GM23338 (cell line): Measurements from ENCODE around the gene OR10A7. TPM values are rescaled to one million over a fixed set of nuclear protein-coding genes. Genes with fewer than 3 reads are reported as not detected.

ENCODE experiments used
- ATAC-seq: fragments of 200-7000 bp; cut with Tn5 transposase; 3 replicates; pipeline ENCODE4 v1.9.1; 2020
- DNase-seq: peaks from one replicate; pipeline ENCODE4 v3.0.0-alpha.2; 2015; ENCODE audit warnings: low spot score
- H2AFZ ChIP-seq: fragments of 200-600 bp; sonication (generic); 2 replicates; pipeline ENCODE4 v1.8.0; 2016; ENCODE audit warnings: antibody characterized with exemption, mild to moderate bottlenecking, moderate library complexity
- H3F3A ChIP-seq: fragments of 200-600 bp; sonication (generic); replicated peaks from 2 replicates; pipeline ENCODE4 v1.8.0; 2017; ENCODE audit warnings: antibody characterized with exemption, mixed run types, low read depth
- H3K27ac ChIP-seq: fragments of 200-600 bp; sonication (generic); 2 replicates; pipeline ENCODE4 v1.6.1; 2016; ENCODE audit warnings: low read depth
- H3K27me3 ChIP-seq: fragments of 200-600 bp; sonication (generic); 2 replicates; pipeline ENCODE4 v1.8.0; 2016; ENCODE audit warnings: mild to moderate bottlenecking, mixed run types, moderate library complexity; ENCODE audit not compliant: insufficient read depth
- H3K36me3 ChIP-seq: fragments of 200-600 bp; sonication (generic); 2 replicates; pipeline ENCODE4 v1.8.0; 2016; ENCODE audit warnings: mild to moderate bottlenecking; ENCODE audit not compliant: insufficient read depth
- H3K4me1 ChIP-seq: fragments of 200-600 bp; sonication (generic); 2 replicates; pipeline ENCODE4 v1.8.0; 2016; ENCODE audit warnings: mild to moderate bottlenecking, moderate library complexity; ENCODE audit not compliant: insufficient read depth
- H3K4me2 ChIP-seq: fragments of 200-600 bp; sonication (generic); 2 replicates; pipeline ENCODE4 v1.7.1; 2017; ENCODE audit warnings: mixed run types
- H3K4me3 ChIP-seq: fragments of 200-600 bp; sonication (generic); 2 replicates; pipeline ENCODE4 v1.6.1; 2016; ENCODE audit warnings: mixed run types
- H3K79me2 ChIP-seq: fragments of 200-600 bp; sonication (generic); replicated peaks from 2 replicates; pipeline ENCODE4 v1.8.0; 2017; ENCODE audit warnings: mild to moderate bottlenecking; ENCODE audit not compliant: insufficient read depth
- H3K9me2 ChIP-seq: fragments of 200-600 bp; sonication (generic); 2 replicates; pipeline ENCODE4 v1.8.0; 2017; ENCODE audit not compliant: insufficient read depth
- H4K20me1 ChIP-seq: fragments of 200-600 bp; sonication (generic); replicated peaks from 2 replicates; pipeline ENCODE4 v1.8.0; 2017; ENCODE audit warnings: mild to moderate bottlenecking; ENCODE audit not compliant: insufficient read depth
- H3K27ac Mint-ChIP-seq: 2 replicates; pipeline ENCODE4 v1.8.0; 2020; ENCODE audit warnings: inconsistent platforms, mild to moderate bottlenecking, moderate library complexity, mixed read lengths
- H3K27me3 Mint-ChIP-seq: 3 replicates; pipeline ENCODE4 v1.8.0; 2022; ENCODE audit warnings: low read depth, mild to moderate bottlenecking, moderate library complexity, mixed read lengths, inconsistent platforms; ENCODE audit not compliant: insufficient read depth, poor library complexity
- H3K36me3 Mint-ChIP-seq: 3 replicates; pipeline ENCODE4 v1.8.0; 2021; ENCODE audit warnings: low read depth, mild to moderate bottlenecking, inconsistent platforms, moderate library complexity, mixed read lengths
- H3K4me1 Mint-ChIP-seq: 3 replicates; pipeline ENCODE4 v1.8.0; 2020; ENCODE audit warnings: mild to moderate bottlenecking, inconsistent platforms, mixed read lengths
- H3K4me3 Mint-ChIP-seq: 3 replicates; pipeline ENCODE4 v1.8.0; 2021; ENCODE audit warnings: moderate library complexity, mild to moderate bottlenecking, inconsistent platforms, mixed read lengths
- H3K9me3 Mint-ChIP-seq: 3 replicates; pipeline ENCODE4 v1.8.0; 2020; ENCODE audit warnings: moderate library complexity, mild to moderate bottlenecking, inconsistent platforms, mixed read lengths
- CREB1 ChIP-seq: fragments of 250-450 bp; sonication (Bioruptor Pico); IDR thresholded peaks from 2 replicates; pipeline ENCODE4 v1.5.0; 2020; ENCODE audit warnings: low read depth, mild to moderate bottlenecking, moderate library complexity
- EZH2 ChIP-seq: fragments of 200-600 bp; sonication (generic); IDR thresholded peaks from one replicate; pipeline ENCODE4 v1.8.0; 2017; ENCODE audit warnings: antibody characterized with exemption, mild to moderate bottlenecking, low read depth; ENCODE audit not compliant: unreplicated experiment
- EZH2phosphoT487 ChIP-seq: fragments of 200-600 bp; sonication (generic); IDR thresholded peaks from one replicate; pipeline ENCODE4 v1.8.1; 2018; ENCODE audit warnings: antibody characterized with exemption; ENCODE audit not compliant: unreplicated experiment
- JUNB ChIP-seq: IDR thresholded peaks from one replicate; pipeline ENCODE4 v1.6.1; 2016; ENCODE audit warnings: antibody characterized with exemption; ENCODE audit not compliant: unreplicated experiment
- NANOG ChIP-seq: IDR thresholded peaks from 2 replicates; pipeline ENCODE4 v1.6.1; 2016; ENCODE audit warnings: antibody characterized with exemption, borderline replicate concordance
- POLR2AphosphoS5 ChIP-seq: IDR thresholded peaks from 2 replicates; pipeline ENCODE4 v1.6.1; 2016; ENCODE audit warnings: antibody characterized with exemption, low read depth
- STAT1 ChIP-seq: IDR thresholded peaks from one replicate; pipeline ENCODE4 v1.6.1; 2016; ENCODE audit warnings: antibody characterized with exemption; ENCODE audit not compliant: unreplicated experiment
- ZNF114 ChIP-seq: fragments of 250-450 bp; sonication (Bioruptor Pico); IDR thresholded peaks from 2 replicates; pipeline ENCODE4 v1.5.0; 2020; ENCODE audit warnings: mild to moderate bottlenecking, moderate library complexity
- ZNF331 ChIP-seq: fragments of 250-450 bp; sonication (Bioruptor Pico); IDR thresholded peaks from 2 replicates; pipeline ENCODE4 v1.5.0; 2020; ENCODE audit warnings: low read depth, mild to moderate bottlenecking, moderate library complexity
- long read RNA-seq: library from polyadenylated mRNA; unstranded; transcript quantifications from one replicate; pipeline ENCODE4 v2.0.0, GENCODE V29; 2020; ENCODE audit not compliant: unreplicated experiment
- polyA plus RNA-seq: library from polyadenylated mRNA; unstranded; fragments of >200 nt; fragmentation: Nextera tagmentation; extraction: Ambion mirVana; gene quantifications from 2 replicates; pipeline ENCODE4 v1.2.1, GENCODE V29; 2016
- total RNA-seq: library from RNA; depleted of rRNA; stranded (reverse); fragments of >200 nt; shearing (Covaris generic); gene quantifications from 2 replicates; pipeline ENCODE4 v1.2.3, GENCODE V29; 2014; rRNA removed
- TF ChIP-seq, protein P1 (sequence below): IDR thresholded peaks from one replicate; pipeline ENCODE4 v1.6.1; 2018; ENCODE audit warnings: antibody characterized with exemption; ENCODE audit not compliant: unreplicated experiment
- TF ChIP-seq, protein P2 (sequence below): fragments of 250-450 bp; sonication (Bioruptor Pico); IDR thresholded peaks from 2 replicates; pipeline ENCODE4 v1.5.0; 2020; ENCODE audit warnings: mild to moderate bottlenecking, moderate library complexity
- TF ChIP-seq, protein P3 (sequence below): IDR thresholded peaks from 2 replicates; pipeline ENCODE4 v1.6.1; 2016; ENCODE audit warnings: antibody characterized with exemption
- TF ChIP-seq, protein P4 (sequence below), 2 experiments: fragments of 200-600 bp in 1 of 2; sonication (generic) in 1 of 2; conservative IDR thresholded peaks; 2 replicates each; pipeline versions ENCODE4 v1.5.1 to v1.6.1; 2016 to 2017; ENCODE audit warnings: antibody characterized with exemption in 2 of 2, low read depth in 2 of 2, mild to moderate bottlenecking in 2 of 2, moderate library complexity in 1 of 2

Gene OR10A7, protein sequence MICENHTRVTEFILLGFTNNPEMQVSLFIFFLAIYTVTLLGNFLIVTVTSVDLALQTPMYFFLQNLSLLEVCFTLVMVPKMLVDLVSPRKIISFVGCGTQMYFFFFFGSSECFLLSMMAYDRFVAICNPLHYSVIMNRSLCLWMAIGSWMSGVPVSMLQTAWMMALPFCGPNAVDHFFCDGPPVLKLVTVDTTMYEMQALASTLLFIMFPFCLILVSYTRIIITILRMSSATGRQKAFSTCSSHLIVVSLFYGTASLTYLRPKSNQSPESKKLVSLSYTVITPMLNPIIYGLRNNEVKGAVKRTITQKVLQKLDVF
- total RNA-seq (not detected in 2 replicates), polyA plus RNA-seq (not detected in 2 replicates)
- long read RNA-seq: 0 reads

DNA sequence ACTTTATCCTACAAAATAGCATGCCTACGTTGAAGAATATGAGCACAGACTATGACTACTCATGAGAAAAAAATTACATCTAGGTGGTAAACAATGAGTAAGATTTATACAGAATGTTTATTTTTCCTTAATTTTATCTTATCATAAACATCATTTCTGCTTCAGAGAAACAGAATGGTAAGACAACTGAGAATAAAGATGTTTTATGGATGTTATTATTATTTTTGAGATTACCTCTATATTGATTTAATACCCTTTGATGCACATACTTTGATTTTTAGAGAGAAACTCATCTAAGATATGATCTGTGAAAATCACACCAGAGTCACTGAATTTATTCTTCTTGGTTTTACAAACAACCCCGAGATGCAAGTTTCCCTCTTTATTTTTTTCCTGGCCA, at the start of gene OR10A7:
Gene OR10A7, plus strand, starts transcription at position 301 of the 400 bp plus-strand sequence. Its CDS starts 0 bp downstream, at position 301.
- Mint-ChIP-seq H3K27me3 (no peaks in the 10 kb centered on the region), H3K9me3 (no peaks in the 10 kb centered on the region), H3K36me3 (no peaks in the 10 kb centered on the region), H3K4me3 (no peak within 1 kb of the TSS), H3K4me1 (no peaks in the 10 kb centered on the region), H3K27ac (no peak within 1 kb of the TSS)
- Histone ChIP-seq H3K27me3 (no peaks in the 10 kb centered on the region), H3K9me2 (peaks cover 10% of the 10 kb centered on the region; the same call in 1 of the 2 replicates), H3F3A (no peaks in the 10 kb centered on the region), H4K20me1 (no peaks in the 10 kb centered on the region), H3K4me3 (no peak within 1 kb of the TSS), H3K36me3 (no peaks in the 10 kb centered on the region), H3K4me1 (no peaks in the 10 kb centered on the region), H3K79me2 (no peaks in the 10 kb centered on the region), H3K4me2 (no peak within 1 kb of the TSS), H3K27ac (no peak within 1 kb of the TSS), H2AFZ (peak within 1 kb of the TSS; percentile 23; the same call in 1 of the 2 replicates)
- DNase-seq (no peak), ATAC-seq (no peak)
- TF ChIP-seq EZH2 (no peak), ZNF114 (CRISPR knock-in tag) (no peak), STAT1 (no peak), EZH2phosphoT487 (no peak), NANOG (no peak), CREB1 (CRISPR knock-in tag) (no peak), ZNF331 (CRISPR knock-in tag) (no peak), POLR2AphosphoS5 (no peak), JUNB (no peak)
- TF ChIP-seq, protein P1, sequence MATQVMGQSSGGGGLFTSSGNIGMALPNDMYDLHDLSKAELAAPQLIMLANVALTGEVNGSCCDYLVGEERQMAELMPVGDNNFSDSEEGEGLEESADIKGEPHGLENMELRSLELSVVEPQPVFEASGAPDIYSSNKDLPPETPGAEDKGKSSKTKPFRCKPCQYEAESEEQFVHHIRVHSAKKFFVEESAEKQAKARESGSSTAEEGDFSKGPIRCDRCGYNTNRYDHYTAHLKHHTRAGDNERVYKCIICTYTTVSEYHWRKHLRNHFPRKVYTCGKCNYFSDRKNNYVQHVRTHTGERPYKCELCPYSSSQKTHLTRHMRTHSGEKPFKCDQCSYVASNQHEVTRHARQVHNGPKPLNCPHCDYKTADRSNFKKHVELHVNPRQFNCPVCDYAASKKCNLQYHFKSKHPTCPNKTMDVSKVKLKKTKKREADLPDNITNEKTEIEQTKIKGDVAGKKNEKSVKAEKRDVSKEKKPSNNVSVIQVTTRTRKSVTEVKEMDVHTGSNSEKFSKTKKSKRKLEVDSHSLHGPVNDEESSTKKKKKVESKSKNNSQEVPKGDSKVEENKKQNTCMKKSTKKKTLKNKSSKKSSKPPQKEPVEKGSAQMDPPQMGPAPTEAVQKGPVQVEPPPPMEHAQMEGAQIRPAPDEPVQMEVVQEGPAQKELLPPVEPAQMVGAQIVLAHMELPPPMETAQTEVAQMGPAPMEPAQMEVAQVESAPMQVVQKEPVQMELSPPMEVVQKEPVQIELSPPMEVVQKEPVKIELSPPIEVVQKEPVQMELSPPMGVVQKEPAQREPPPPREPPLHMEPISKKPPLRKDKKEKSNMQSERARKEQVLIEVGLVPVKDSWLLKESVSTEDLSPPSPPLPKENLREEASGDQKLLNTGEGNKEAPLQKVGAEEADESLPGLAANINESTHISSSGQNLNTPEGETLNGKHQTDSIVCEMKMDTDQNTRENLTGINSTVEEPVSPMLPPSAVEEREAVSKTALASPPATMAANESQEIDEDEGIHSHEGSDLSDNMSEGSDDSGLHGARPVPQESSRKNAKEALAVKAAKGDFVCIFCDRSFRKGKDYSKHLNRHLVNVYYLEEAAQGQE: no peak
- TF ChIP-seq, protein P2, sequence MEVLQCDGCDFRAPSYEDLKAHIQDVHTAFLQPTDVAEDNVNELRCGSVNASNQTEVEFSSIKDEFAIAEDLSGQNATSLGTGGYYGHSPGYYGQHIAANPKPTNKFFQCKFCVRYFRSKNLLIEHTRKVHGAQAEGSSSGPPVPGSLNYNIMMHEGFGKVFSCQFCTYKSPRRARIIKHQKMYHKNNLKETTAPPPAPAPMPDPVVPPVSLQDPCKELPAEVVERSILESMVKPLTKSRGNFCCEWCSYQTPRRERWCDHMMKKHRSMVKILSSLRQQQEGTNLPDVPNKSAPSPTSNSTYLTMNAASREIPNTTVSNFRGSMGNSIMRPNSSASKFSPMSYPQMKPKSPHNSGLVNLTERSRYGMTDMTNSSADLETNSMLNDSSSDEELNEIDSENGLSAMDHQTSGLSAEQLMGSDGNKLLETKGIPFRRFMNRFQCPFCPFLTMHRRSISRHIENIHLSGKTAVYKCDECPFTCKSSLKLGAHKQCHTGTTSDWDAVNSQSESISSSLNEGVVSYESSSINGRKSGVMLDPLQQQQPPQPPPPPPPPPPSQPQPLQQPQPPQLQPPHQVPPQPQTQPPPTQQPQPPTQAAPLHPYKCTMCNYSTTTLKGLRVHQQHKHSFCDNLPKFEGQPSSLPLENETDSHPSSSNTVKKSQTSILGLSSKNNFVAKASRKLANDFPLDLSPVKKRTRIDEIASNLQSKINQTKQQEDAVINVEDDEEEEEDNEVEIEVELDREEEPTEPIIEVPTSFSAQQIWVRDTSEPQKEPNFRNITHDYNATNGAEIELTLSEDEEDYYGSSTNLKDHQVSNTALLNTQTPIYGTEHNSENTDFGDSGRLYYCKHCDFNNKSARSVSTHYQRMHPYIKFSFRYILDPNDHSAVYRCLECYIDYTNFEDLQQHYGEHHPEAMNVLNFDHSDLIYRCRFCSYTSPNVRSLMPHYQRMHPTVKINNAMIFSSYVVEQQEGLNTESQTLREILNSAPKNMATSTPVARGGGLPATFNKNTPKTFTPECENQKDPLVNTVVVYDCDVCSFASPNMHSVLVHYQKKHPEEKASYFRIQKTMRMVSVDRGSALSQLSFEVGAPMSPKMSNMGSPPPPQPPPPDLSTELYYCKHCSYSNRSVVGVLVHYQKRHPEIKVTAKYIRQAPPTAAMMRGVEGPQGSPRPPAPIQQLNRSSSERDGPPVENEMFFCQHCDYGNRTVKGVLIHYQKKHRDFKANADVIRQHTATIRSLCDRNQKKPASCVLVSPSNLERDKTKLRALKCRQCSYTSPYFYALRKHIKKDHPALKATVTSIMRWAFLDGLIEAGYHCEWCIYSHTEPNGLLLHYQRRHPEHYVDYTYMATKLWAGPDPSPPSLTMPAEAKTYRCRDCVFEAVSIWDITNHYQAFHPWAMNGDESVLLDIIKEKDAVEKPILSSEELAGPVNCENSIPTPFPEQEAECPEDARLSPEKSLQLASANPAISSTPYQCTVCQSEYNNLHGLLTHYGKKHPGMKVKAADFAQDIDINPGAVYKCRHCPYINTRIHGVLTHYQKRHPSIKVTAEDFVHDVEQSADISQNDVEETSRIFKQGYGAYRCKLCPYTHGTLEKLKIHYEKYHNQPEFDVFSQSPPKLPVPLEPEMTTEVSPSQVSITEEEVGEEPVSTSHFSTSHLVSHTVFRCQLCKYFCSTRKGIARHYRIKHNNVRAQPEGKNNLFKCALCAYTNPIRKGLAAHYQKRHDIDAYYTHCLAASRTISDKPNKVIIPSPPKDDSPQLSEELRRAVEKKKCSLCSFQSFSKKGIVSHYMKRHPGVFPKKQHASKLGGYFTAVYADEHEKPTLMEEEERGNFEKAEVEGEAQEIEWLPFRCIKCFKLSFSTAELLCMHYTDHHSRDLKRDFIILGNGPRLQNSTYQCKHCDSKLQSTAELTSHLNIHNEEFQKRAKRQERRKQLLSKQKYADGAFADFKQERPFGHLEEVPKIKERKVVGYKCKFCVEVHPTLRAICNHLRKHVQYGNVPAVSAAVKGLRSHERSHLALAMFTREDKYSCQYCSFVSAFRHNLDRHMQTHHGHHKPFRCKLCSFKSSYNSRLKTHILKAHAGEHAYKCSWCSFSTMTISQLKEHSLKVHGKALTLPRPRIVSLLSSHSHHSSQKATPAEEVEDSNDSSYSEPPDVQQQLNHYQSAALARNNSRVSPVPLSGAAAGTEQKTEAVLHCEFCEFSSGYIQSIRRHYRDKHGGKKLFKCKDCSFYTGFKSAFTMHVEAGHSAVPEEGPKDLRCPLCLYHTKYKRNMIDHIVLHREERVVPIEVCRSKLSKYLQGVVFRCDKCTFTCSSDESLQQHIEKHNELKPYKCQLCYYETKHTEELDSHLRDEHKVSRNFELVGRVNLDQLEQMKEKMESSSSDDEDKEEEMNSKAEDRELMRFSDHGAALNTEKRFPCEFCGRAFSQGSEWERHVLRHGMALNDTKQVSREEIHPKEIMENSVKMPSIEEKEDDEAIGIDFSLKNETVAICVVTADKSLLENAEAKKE (CRISPR knock-in tag): no peak
- TF ChIP-seq, protein P3, sequence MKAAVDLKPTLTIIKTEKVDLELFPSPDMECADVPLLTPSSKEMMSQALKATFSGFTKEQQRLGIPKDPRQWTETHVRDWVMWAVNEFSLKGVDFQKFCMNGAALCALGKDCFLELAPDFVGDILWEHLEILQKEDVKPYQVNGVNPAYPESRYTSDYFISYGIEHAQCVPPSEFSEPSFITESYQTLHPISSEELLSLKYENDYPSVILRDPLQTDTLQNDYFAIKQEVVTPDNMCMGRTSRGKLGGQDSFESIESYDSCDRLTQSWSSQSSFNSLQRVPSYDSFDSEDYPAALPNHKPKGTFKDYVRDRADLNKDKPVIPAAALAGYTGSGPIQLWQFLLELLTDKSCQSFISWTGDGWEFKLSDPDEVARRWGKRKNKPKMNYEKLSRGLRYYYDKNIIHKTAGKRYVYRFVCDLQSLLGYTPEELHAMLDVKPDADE: no peak
- TF ChIP-seq, protein P4, sequence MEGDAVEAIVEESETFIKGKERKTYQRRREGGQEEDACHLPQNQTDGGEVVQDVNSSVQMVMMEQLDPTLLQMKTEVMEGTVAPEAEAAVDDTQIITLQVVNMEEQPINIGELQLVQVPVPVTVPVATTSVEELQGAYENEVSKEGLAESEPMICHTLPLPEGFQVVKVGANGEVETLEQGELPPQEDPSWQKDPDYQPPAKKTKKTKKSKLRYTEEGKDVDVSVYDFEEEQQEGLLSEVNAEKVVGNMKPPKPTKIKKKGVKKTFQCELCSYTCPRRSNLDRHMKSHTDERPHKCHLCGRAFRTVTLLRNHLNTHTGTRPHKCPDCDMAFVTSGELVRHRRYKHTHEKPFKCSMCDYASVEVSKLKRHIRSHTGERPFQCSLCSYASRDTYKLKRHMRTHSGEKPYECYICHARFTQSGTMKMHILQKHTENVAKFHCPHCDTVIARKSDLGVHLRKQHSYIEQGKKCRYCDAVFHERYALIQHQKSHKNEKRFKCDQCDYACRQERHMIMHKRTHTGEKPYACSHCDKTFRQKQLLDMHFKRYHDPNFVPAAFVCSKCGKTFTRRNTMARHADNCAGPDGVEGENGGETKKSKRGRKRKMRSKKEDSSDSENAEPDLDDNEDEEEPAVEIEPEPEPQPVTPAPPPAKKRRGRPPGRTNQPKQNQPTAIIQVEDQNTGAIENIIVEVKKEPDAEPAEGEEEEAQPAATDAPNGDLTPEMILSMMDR (conservative IDR thresholded peaks at IDR 0.05; ENCODE audit: low read depth in 2 of 2): no peak
